ENCODE results near the gene USP24.
A peak's percentile ranks its signal among the peaks of the same experiment; 100 is the strongest.

USP24 gene

DNA sequence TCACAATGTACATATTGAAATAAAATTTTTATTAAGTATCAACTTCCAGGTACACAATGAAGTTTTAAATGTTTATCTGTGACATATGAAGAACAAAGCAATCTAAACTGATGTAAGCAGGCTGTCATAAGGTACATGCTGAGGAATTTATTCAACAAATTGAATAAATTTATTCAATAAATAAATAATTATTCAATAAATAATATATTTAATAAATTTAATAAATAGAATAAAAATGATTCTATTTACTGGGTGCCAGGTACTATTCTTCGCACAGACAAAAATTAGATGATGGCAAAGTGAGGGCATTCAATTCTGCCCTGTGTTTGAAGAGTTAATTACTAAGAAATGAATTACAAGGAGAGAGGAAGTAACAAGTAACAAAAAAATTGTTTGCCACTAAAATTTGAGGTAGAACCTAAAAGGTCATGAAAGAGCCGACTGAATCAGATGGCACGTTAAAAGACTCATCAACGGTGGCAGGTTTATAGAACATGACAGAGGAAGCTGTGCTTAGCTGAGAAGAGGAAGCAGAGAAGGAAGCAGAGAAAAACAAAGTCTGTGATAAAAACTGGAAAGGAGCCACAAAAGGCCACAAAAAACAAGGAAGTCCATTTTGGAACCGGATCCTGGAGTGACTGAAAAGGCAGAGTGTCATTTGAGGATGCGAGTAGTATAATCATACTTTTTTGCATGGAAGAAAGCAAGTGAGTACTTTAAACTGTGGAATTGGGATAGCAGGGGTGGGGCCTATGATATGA lies 2.2 kb upstream of the USP24 start:
- no peak for TF ChIP-seq CREB1 (IDR thresholded peaks at IDR 0.05; ENCODE audit: low read depth)
- TF ChIP-seq, protein P1, sequence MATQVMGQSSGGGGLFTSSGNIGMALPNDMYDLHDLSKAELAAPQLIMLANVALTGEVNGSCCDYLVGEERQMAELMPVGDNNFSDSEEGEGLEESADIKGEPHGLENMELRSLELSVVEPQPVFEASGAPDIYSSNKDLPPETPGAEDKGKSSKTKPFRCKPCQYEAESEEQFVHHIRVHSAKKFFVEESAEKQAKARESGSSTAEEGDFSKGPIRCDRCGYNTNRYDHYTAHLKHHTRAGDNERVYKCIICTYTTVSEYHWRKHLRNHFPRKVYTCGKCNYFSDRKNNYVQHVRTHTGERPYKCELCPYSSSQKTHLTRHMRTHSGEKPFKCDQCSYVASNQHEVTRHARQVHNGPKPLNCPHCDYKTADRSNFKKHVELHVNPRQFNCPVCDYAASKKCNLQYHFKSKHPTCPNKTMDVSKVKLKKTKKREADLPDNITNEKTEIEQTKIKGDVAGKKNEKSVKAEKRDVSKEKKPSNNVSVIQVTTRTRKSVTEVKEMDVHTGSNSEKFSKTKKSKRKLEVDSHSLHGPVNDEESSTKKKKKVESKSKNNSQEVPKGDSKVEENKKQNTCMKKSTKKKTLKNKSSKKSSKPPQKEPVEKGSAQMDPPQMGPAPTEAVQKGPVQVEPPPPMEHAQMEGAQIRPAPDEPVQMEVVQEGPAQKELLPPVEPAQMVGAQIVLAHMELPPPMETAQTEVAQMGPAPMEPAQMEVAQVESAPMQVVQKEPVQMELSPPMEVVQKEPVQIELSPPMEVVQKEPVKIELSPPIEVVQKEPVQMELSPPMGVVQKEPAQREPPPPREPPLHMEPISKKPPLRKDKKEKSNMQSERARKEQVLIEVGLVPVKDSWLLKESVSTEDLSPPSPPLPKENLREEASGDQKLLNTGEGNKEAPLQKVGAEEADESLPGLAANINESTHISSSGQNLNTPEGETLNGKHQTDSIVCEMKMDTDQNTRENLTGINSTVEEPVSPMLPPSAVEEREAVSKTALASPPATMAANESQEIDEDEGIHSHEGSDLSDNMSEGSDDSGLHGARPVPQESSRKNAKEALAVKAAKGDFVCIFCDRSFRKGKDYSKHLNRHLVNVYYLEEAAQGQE (IDR thresholded peaks at IDR 0.05; ENCODE audit: low read depth): no peak
- no peak for TF ChIP-seq CEBPB (IDR thresholded peaks at IDR 0.05)
- TF ChIP-seq TAF1 (IDR thresholded peaks at IDR 0.05; ENCODE audit: low read depth): no peak
- TF ChIP-seq, protein P2, sequence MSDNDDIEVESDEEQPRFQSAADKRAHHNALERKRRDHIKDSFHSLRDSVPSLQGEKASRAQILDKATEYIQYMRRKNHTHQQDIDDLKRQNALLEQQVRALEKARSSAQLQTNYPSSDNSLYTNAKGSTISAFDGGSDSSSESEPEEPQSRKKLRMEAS (IDR thresholded peaks at IDR 0.05): no peak
- TF ChIP-seq TCF12 (IDR thresholded peaks at IDR 0.05; ENCODE audit: low read depth): no peak
- TF ChIP-seq YY1 (IDR thresholded peaks at IDR 0.05; ENCODE audit: low read depth): no peak
- TF ChIP-seq FOXM1 (IDR thresholded peaks at IDR 0.05; ENCODE audit: borderline replicate concordance, low read depth): no peak
- no peak for TF ChIP-seq EGR1 (IDR thresholded peaks at IDR 0.05)
- TF ChIP-seq RAD21 (IDR thresholded peaks at IDR 0.05; ENCODE audit: low read depth): no peak

DNA sequence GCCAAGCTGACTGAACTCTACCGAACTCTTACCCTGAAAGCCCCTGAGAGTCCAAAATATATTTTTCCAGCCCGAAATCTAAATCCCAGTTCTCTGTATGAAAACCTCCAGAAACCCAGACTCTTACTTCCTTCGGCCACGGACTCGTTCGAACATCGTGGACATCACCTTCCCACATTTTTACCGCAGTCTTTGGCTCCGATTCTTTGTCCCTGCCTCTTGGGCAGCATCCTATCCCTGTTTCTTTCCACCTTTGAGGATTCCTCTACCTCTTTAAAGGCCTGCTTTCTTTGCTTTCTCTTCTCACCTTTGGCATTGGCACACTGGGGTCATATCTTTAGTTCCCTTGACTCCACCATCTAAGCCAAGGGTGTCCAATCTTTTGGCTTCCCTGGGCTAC lies 932 bp upstream of the USP24 start:
- TF ChIP-seq EP300 (IDR thresholded peaks at IDR 0.05; ENCODE audit: borderline replicate concordance) (no peak), TEAD4 (IDR thresholded peaks at IDR 0.05) (no peak), CREB1 (IDR thresholded peaks at IDR 0.05; ENCODE audit: low read depth) (no peak), CEBPB (IDR thresholded peaks at IDR 0.05) (no peak), YY1 (IDR thresholded peaks at IDR 0.05; ENCODE audit: low read depth) (no peak)
- TF ChIP-seq, protein P1 (IDR thresholded peaks at IDR 0.05; ENCODE audit: low read depth): no peak
- TF ChIP-seq, protein P3, sequence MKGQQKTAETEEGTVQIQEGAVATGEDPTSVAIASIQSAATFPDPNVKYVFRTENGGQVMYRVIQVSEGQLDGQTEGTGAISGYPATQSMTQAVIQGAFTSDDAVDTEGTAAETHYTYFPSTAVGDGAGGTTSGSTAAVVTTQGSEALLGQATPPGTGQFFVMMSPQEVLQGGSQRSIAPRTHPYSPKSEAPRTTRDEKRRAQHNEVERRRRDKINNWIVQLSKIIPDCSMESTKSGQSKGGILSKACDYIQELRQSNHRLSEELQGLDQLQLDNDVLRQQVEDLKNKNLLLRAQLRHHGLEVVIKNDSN (IDR thresholded peaks at IDR 0.05): no peak

DNA sequence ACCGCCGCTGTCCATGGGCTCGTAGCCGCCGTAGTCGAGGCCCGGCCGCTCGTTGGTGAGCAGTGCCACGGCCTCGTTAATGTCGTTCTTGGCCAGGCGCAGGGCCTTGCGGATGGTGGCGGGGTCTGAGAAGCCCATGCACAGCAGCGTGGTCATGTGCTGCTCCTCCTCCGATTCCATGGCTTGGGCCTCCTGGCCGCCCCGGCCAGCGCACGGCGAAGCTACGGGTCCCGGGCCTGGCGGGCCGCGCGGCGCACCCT lies 300 bp downstream of the USP24 start:
- TF ChIP-seq, protein P3 (IDR thresholded peaks at IDR 0.05): peak; percentile 58; the same call in 1 of the 2 replicates
- TF ChIP-seq, protein P2 (IDR thresholded peaks at IDR 0.05): peak; percentile 19
- TF ChIP-seq RAD21 (IDR thresholded peaks at IDR 0.05; ENCODE audit: low read depth) (no peak), FOXM1 (IDR thresholded peaks at IDR 0.05; ENCODE audit: borderline replicate concordance, low read depth) (no peak)

DNA sequence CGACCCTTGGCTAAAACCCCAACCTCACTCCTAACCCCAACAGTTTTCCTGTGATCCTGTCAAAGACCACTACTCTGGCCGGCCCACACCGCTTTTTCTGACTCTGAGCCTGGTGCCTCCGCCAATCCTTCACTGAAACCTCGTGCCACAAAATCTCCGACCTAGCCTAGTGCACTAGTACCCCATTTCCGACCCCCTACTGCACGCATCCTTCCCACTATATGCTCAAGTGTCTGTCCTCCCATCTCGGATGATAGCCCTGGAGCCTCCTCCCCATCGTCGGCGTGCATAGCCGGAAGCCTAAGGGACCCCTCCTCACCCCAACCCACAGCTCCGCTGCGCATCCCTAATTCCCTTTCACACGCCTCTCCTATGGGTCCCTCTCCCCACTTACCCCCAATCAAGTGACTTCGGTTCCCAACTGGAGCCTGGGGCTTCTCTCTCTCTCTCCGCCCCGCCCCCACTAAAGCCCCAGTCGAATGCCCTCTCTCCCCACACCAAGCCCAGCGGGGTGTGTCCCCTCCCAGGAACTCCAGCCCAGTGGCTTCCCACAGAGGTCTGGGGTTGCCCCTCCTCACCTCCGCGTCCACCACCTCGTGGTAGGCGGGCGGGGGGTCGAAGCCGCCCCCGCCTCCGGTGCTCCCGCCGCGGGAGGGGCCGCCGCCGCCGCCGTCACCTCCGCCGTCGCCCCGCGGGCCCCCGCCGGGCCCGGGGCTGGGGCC lies 791 bp downstream of the USP24 start:
- TF ChIP-seq, protein P1 (IDR thresholded peaks at IDR 0.05; ENCODE audit: low read depth): no peak
- TF ChIP-seq, protein P3 (IDR thresholded peaks at IDR 0.05): no peak
- TF ChIP-seq TEAD4 (IDR thresholded peaks at IDR 0.05) (no peak), CREB1 (IDR thresholded peaks at IDR 0.05; ENCODE audit: low read depth) (no peak), EGR1 (IDR thresholded peaks at IDR 0.05) (peak; percentile 53; the same call in 1 of the 2 replicates), FOXM1 (IDR thresholded peaks at IDR 0.05; ENCODE audit: borderline replicate concordance, low read depth) (no peak), CEBPB (IDR thresholded peaks at IDR 0.05) (no peak), YY1 (IDR thresholded peaks at IDR 0.05; ENCODE audit: low read depth) (no peak), TAF1 (IDR thresholded peaks at IDR 0.05; ENCODE audit: low read depth) (no peak)
- TF ChIP-seq, protein P2 (IDR thresholded peaks at IDR 0.05): peak; percentile 13; the same call in 1 of the 2 replicates

All from Ishikawa (cell line).